HepG2 (cell line): Measurements from ENCODE around the gene PSMC1. TPM values are rescaled to one million over a fixed set of nuclear protein-coding genes. Genes with fewer than 3 reads are reported as not detected.
A peak's percentile ranks its signal among the peaks of the same experiment; 100 is the strongest.

ENCODE experiments used
- BHLHE40 ChIP-seq: IDR thresholded peaks from 2 replicates; pipeline ENCODE4 v1.6.1; 2011; ENCODE audit warnings: low read length, improper control_type of control experiment
- BRD4 ChIP-seq: sonication (generic); formaldehyde crosslinking; IDR thresholded peaks from 2 replicates; pipeline ENCODE4 v1.4.0; 2020; ENCODE audit warnings: missing genetic modification reagents
- CEBPG ChIP-seq: IDR thresholded peaks from 2 replicates; pipeline ENCODE4 v1.6.1; 2016
- CHD4 ChIP-seq: fragments of 200-600 bp; sonication (generic); IDR thresholded peaks from 2 replicates; pipeline ENCODE4 v1.7.0; 2017; ENCODE audit warnings: mild to moderate bottlenecking, low read length, borderline replicate concordance
- FOSL1 ChIP-seq: sonication (generic); formaldehyde crosslinking; IDR thresholded peaks from 2 replicates; pipeline ENCODE4 v1.9.0; 2021; ENCODE audit warnings: missing genetic modification reagents, borderline replicate concordance
- HDAC1 ChIP-seq: sonication (generic); formaldehyde crosslinking; IDR thresholded peaks from 2 replicates; pipeline ENCODE4 v1.5.1; 2020; ENCODE audit warnings: mild to moderate bottlenecking, missing genetic modification reagents
- KDM5A ChIP-seq: fragments of 200-600 bp; sonication (generic); IDR thresholded peaks from 2 replicates; pipeline ENCODE4 v1.7.0; 2018; ENCODE audit warnings: antibody characterized with exemption, mild to moderate bottlenecking, low read length, borderline replicate concordance
- MIER2 ChIP-seq: IDR thresholded peaks from 2 replicates; pipeline ENCODE4 v1.6.1; 2016; ENCODE audit warnings: missing biosample characterization, missing genetic modification reagents
- MYNN ChIP-seq: sonication (generic); formaldehyde crosslinking; IDR thresholded peaks from 2 replicates; pipeline ENCODE4 v1.4.0; 2020; ENCODE audit warnings: mild to moderate bottlenecking, low read depth, missing genetic modification reagents
- NFIC ChIP-seq: IDR thresholded peaks from 2 replicates; pipeline ENCODE4 v1.6.1; 2012; ENCODE audit warnings: mild to moderate bottlenecking, low read length, inconsistent platforms
- NR2F6 ChIP-seq, 2 experiments: IDR thresholded peaks; 2 replicates each; pipeline ENCODE4 v1.6.1; 2016; ENCODE audit warnings: antibody characterized with exemption in 1 of 2, mild to moderate bottlenecking in 1 of 2
- PCBP1 ChIP-seq: fragments of 200-400 bp; formaldehyde crosslinking; IDR thresholded peaks from 2 replicates; pipeline ENCODE4 v1.6.1; 2017; ENCODE audit warnings: mild to moderate bottlenecking, low read depth, low read length, borderline replicate concordance
- RBFOX2 ChIP-seq: fragments of 200-400 bp; formaldehyde crosslinking; IDR thresholded peaks from 2 replicates; pipeline ENCODE4 v1.6.1; 2017; ENCODE audit warnings: low read depth, mild to moderate bottlenecking, low read length
- SIN3A ChIP-seq: IDR thresholded peaks from 2 replicates; pipeline ENCODE4 v1.6.1; 2011; ENCODE audit warnings: low read depth, mild to moderate bottlenecking, control low read depth, low read length, borderline replicate concordance
- ZBTB2 ChIP-seq: sonication (generic); formaldehyde crosslinking; IDR thresholded peaks from 2 replicates; pipeline ENCODE4 v1.8.0; 2022; ENCODE audit warnings: low read depth, missing genetic modification reagents
- ZFP82 ChIP-seq: sonication (generic); formaldehyde crosslinking; IDR thresholded peaks from 2 replicates; pipeline ENCODE4 v1.5.1; 2020; ENCODE audit warnings: mild to moderate bottlenecking, missing genetic modification reagents, borderline replicate concordance
- ZKSCAN5 ChIP-seq: sonication (generic); formaldehyde crosslinking; IDR thresholded peaks from 2 replicates; pipeline ENCODE4 v1.5.1; 2020; ENCODE audit warnings: mild to moderate bottlenecking, missing genetic modification reagents
- ZNF263 ChIP-seq: sonication (generic); formaldehyde crosslinking; IDR thresholded peaks from 2 replicates; pipeline ENCODE4 v1.4.0; 2020; ENCODE audit warnings: missing genetic modification reagents
- ZNF33B ChIP-seq: sonication (generic); formaldehyde crosslinking; IDR thresholded peaks from 2 replicates; pipeline ENCODE4 v1.5.1; 2020; ENCODE audit warnings: mild to moderate bottlenecking, missing genetic modification reagents
- ZNF367 ChIP-seq: sonication (generic); formaldehyde crosslinking; IDR thresholded peaks from 2 replicates; pipeline ENCODE4 v1.4.0; 2020; ENCODE audit warnings: missing genetic modification reagents, borderline replicate concordance
- ZNF615 ChIP-seq: sonication (generic); formaldehyde crosslinking; IDR thresholded peaks from 2 replicates; pipeline ENCODE4 v1.5.0; 2020; ENCODE audit warnings: mild to moderate bottlenecking, missing genetic modification reagents, borderline replicate concordance
- ZNF781 ChIP-seq: sonication (generic); formaldehyde crosslinking; IDR thresholded peaks from 2 replicates; pipeline ENCODE4 v1.5.1; 2020; ENCODE audit warnings: borderline replicate concordance, mild to moderate bottlenecking, missing genetic modification reagents; ENCODE audit errors: not compliant biosample characterization
- ZSCAN31 ChIP-seq: sonication (generic); formaldehyde crosslinking; IDR thresholded peaks from 2 replicates; pipeline ENCODE4 v1.5.0; 2020; ENCODE audit warnings: low read depth, mild to moderate bottlenecking, missing genetic modification reagents
- polyA plus RNA-seq, 8 experiments: library from polyadenylated mRNA; depleted of rRNA in 3 of 8; stranded (reverse) in 7 of 8; unstranded in 1 of 8; fragments of >200 nt; fragmentation: Illumina TruSeq in 4 of 8; extraction: Trizol in 4 of 8; gene quantifications; 2 replicates each; pipeline versions ENCODE4 v1.2.1 to v1.2.3, GENCODE V29; 2011 to 2016; ENCODE audit warnings: low read depth in 4 of 8, missing spikeins in 1 of 8, mixed read lengths in 1 of 8; ENCODE audit not compliant: insufficient read depth in 1 of 8
- total RNA-seq, 5 experiments: library from RNA; depleted of rRNA; stranded (reverse); fragments of >200 nt; fragmentation: Illumina TruSeq; extraction: Trizol; gene quantifications; 2 replicates each; pipeline ENCODE4 v1.2.3, GENCODE V29; 2016; ENCODE audit warnings: low read depth in 1 of 5
- TF ChIP-seq, protein P1 (sequence below): IDR thresholded peaks from 2 replicates; pipeline ENCODE4 v1.6.1; 2016; ENCODE audit warnings: missing genetic modification reagents, missing compliant biosample characterization
- TF ChIP-seq, protein P2 (sequence below): sonication (generic); formaldehyde crosslinking; IDR thresholded peaks from 2 replicates; pipeline ENCODE4 v1.5.1; 2020; ENCODE audit warnings: mild to moderate bottlenecking, moderate library complexity, missing genetic modification reagents

Gene PSMC1
- total and polyA plus RNA-seq, 2 of the 13 experiments (the other 11 are each of a cell fraction or from before 2014, with no cell fraction given), result 48.6 to 167 TPM

DNA sequence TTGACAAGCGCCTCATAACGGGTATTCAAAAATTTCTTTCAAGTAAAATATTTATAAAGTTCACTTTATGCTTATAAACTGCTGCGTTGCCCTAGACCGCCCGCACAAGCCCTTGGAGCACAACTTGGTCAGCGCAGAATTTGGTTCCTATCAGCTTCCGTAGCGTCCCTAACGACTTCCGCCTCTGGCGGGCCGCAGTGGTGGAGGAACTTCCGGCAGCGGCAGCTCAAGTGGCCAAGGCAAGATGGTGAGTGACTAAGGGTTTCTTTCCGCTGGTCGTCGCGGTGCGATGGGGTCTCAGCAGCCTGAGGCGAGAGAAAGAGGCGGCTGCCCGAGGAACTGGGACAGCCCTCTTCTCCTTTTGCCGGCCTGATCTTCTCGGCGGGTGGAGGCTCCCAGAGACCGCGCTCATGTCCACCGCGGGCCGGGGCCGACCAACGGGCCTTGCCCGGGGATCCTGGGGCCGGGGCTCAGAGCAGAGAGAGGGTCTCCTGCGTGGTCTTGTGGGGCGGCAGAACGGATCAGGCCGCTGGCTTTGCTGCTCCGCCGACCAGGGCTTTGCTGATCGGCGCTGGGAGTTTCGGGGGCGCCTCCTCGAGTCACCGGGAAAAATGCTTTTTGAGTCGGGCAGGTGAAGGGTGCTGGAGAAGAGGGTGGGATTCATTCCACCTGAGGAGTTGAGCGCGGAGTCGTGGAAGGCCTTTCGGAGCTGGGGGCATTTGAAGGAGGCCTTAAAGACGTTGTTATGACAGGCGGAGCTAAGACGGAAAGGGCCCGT, at the start of gene PSMC1 (continued):
- no peak for TF ChIP-seq ZSCAN31 (CRISPR knock-in tag)
- peak; percentile 34 for TF ChIP-seq ZNF781 (CRISPR knock-in tag)
- peak; percentile 61 for TF ChIP-seq MYNN (CRISPR knock-in tag)
- TF ChIP-seq FOSL1 (CRISPR knock-in tag), result no peak
- TF ChIP-seq ZKSCAN5 (CRISPR knock-in tag), result no peak
- no peak for TF ChIP-seq ZNF615
- TF ChIP-seq RBFOX2, result peak; percentile 73
- TF ChIP-seq HDAC1 (CRISPR knock-in tag), result peak; percentile 85
- 0 out of 2 replicates have a peak, but pooled peaks have one; percentile 19 for TF ChIP-seq NFIC
- TF ChIP-seq, protein P1, sequence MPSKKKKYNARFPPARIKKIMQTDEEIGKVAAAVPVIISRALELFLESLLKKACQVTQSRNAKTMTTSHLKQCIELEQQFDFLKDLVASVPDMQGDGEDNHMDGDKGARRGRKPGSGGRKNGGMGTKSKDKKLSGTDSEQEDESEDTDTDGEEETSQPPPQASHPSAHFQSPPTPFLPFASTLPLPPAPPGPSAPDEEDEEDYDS (CRISPR knock-in tag), result peak; percentile 71
- TF ChIP-seq KDM5A, result peak; percentile 90
- no peak for TF ChIP-seq SIN3A
- no peak for TF ChIP-seq NR2F6 (IDR thresholded peaks at IDR 0.05)
- peak; percentile 31; the same call in 1 of the 2 replicates for TF ChIP-seq NR2F6 (CRISPR knock-in tag; IDR thresholded peaks at IDR 0.05)
- TF ChIP-seq PCBP1, result no peak
- no peak for TF ChIP-seq ZNF33B (CRISPR knock-in tag)
- no peak for TF ChIP-seq BHLHE40
- no peak for TF ChIP-seq ZFP82 (CRISPR knock-in tag)
- TF ChIP-seq MIER2 (CRISPR knock-in tag), result peak; percentile 76
- TF ChIP-seq ZNF367 (CRISPR knock-in tag), result no peak
- no peak for TF ChIP-seq CHD4
- TF ChIP-seq BRD4 (CRISPR knock-in tag), result peak; percentile 76; the same call in 1 of the 2 replicates
- TF ChIP-seq ZNF263, result no peak
- TF ChIP-seq, protein P2, sequence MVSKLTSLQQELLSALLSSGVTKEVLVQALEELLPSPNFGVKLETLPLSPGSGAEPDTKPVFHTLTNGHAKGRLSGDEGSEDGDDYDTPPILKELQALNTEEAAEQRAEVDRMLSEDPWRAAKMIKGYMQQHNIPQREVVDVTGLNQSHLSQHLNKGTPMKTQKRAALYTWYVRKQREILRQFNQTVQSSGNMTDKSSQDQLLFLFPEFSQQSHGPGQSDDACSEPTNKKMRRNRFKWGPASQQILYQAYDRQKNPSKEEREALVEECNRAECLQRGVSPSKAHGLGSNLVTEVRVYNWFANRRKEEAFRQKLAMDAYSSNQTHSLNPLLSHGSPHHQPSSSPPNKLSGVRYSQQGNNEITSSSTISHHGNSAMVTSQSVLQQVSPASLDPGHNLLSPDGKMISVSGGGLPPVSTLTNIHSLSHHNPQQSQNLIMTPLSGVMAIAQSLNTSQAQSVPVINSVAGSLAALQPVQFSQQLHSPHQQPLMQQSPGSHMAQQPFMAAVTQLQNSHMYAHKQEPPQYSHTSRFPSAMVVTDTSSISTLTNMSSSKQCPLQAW (CRISPR knock-in tag), result peak; percentile 45; the same call in 1 of the 2 replicates
- 0 out of 2 replicates have a peak, but pooled peaks have one; percentile 10 for TF ChIP-seq CEBPG
- TF ChIP-seq ZBTB2 (CRISPR knock-in tag), result no peak
